ENCODE results near the gene PROC.
A peak's percentile ranks its signal among the peaks of the same experiment; 100 is the strongest.

PROC gene

GRCh38 chr2:127415593-127416505, 2.4 kb upstream of the PROC start:
- POLR2A ChIA-PET = no interaction called here
- H3K4me3 ChIP-seq (ENCODE audit: low read depth, low read length) = peak overlapping the region; percentile 27; the same call in 1 of the 2 replicates
- CTCF ChIA-PET = interaction anchor here (0.9 to 2.1 kb wide), 9 partner anchors 9 to 92 kb away, joined by 3 to 9 read pairs (median 3); no protein-coding TSS in a partner anchor
- no peak for DNase-seq (ENCODE audit: low read depth, low spot score)
- TF ChIP-seq CTCF (IDR thresholded peaks at IDR 0.05; ENCODE audit: insufficient read depth, low read length, missing control alignments) = peak; percentile 43

DNA sequence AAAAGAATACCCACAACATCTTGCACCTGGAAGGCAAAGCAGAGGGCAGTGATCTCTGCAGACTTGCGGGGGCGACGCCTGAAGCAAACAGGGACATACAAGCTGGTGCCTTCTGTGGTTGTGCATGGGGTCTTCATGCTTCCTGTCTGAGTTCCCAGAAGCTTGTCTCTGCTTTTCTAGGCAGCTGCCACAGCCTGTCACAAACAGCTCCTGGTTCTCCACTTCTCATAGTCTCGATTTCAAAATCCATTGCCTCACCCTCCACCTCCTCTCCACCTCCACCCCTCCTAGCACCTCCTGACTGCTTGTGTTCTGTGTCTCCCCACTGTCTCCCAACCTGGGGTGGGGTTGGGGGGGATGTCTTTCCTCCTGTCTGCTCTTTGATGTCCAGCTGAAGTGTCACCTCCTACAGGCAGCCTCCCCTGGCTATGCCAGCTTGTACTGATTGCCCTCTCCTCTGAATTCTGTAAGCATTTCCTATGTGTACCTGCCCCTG, 1.7 kb upstream of the PROC start:
- CTCF ChIA-PET = interaction anchor here (0.9 to 2.1 kb wide), 3 partner anchors 63 to 93 kb away, joined by 3 to 8 read pairs (median 3); no protein-coding TSS in a partner anchor
- no peak for TF ChIP-seq CTCF (IDR thresholded peaks at IDR 0.05; ENCODE audit: insufficient read depth, low read length, missing control alignments)
- no peak overlapping the region for H3K4me3 ChIP-seq (ENCODE audit: low read depth, low read length)
- POLR2A ChIA-PET = no interaction called here
- DNase-seq (ENCODE audit: low read depth, low spot score) = no peak

DNA sequence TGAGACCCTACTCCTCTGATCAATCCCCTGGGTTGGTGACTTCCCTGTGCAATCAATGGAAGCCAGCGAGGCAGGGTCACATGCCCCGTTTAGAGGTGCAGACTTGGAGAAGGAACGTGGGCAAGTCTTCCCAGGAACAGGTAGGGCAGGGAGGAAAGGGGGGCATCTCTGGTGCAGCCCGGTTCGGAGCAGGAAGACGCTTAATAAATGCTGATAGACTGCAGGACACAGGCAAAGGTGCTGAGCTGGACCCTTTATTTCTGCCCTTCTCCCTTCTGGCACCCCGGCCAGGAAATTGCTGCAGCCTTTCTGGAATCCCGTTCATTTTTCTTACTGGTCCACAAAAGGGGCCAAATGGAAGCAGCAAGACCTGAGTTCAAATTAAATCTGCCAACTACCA, 821 bp upstream of the PROC start:
- CTCF ChIA-PET = interaction anchor here (2.1 kb wide), 1 partner anchor 62 kb away, joined by 8 read pairs; no protein-coding TSS in a partner anchor
- POLR2A ChIA-PET = interaction anchor here (0.6 kb wide), 1 partner anchor 31 kb away, joined by 3 read pairs; no protein-coding TSS in a partner anchor
- DNase-seq (ENCODE audit: low read depth, low spot score) = no peak
- no peak overlapping the region for H3K4me3 ChIP-seq (ENCODE audit: low read depth, low read length)
- TF ChIP-seq CTCF (IDR thresholded peaks at IDR 0.05; ENCODE audit: insufficient read depth, low read length, missing control alignments) = no peak

GRCh38 chr2:127419112-127419430, 844 bp downstream of the PROC start:
- no peak for DNase-seq (ENCODE audit: low read depth, low spot score)
- no peak for TF ChIP-seq CTCF (IDR thresholded peaks at IDR 0.05; ENCODE audit: insufficient read depth, low read length, missing control alignments)
- H3K4me3 ChIP-seq (ENCODE audit: low read depth, low read length) = no peak overlapping the region
- ChIA-PET POLR2A (no interaction called here), CTCF (interaction anchor here (1.0 to 1.6 kb wide), 2 partner anchors 14 to 31 kb away, joined by 4 read pairs; partner anchors contain the start of gene MAP3K2)

DNA sequence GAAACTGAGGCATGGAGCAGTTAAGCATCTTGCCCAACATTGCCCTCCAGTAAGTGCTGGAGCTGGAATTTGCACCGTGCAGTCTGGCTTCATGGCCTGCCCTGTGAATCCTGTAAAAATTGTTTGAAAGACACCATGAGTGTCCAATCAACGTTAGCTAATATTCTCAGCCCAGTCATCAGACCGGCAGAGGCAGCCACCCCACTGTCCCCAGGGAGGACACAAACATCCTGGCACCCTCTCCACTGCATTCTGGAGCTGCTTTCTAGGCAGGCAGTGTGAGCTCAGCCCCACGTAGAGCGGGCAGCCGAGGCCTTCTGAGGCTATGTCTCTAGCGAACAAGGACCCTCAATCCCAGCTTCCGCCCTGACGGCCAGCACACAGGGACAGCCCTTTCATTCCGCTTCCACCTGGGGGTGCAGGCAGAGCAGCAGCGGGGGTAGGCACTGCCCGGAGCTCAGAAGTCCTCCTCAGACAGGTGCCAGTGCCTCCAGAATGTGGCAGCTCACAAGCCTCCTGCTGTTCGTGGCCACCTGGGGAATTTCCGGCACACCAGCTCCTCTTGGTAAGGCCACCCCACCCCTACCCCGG, 1.3 kb downstream of the PROC start:
- no peak overlapping the region for H3K4me3 ChIP-seq (ENCODE audit: low read depth, low read length)
- TF ChIP-seq CTCF (IDR thresholded peaks at IDR 0.05; ENCODE audit: insufficient read depth, low read length, missing control alignments) = no peak
- POLR2A ChIA-PET = no interaction called here
- no peak for DNase-seq (ENCODE audit: low read depth, low spot score)
- CTCF ChIA-PET = interaction anchor here (1.0 to 1.6 kb wide), 2 partner anchors 14 to 31 kb away, joined by 4 read pairs; partner anchors contain the start of gene MAP3K2

Data from AG04449 (cell line).